NCI-H146 treated with DMSO at 0.1 percent for 48 hours (cell line): ENCODE measurements around the gene ATG14.

Experiments used
- DNase-seq: peaks from one replicate; lab custom pipeline; 2025; ENCODE audit not compliant: unreplicated experiment; lab: John Stamatoyannopoulos, UW

The ATG14 gene

GRCh38 chr14:55352201-55352600 lies 59.4 kb downstream of the ATG14 start:
- no peak for DNase-seq

GRCh38 chr14:55351111-55351510 lies 60.5 kb downstream of the ATG14 start:
- DNase-seq, result no peak

- no peak for DNase-seq
Observed at GRCh38 chr14:55350461-55350860, 61.2 kb downstream of the ATG14 start.

GRCh38 chr14:55349565-55349964 lies 62.1 kb downstream of the ATG14 start:
- DNase-seq, result no peak

GRCh38 chr14:55348766-55349453 lies 62.7 kb downstream of the ATG14 start:
- DNase-seq, result no peak

GRCh38 chr14:55347748-55348147 lies 63.9 kb downstream of the ATG14 start:
- DNase-seq, result no peak

- no peak for DNase-seq
Observed at GRCh38 chr14:55347040-55347439, 64.6 kb downstream of the ATG14 start.

GRCh38 chr14:55344582-55345163 lies 67.0 kb downstream of the ATG14 start:
- peak; percentile 63 for DNase-seq

GRCh38 chr14:55341781-55342180 lies 69.8 kb downstream of the ATG14 start:
- no peak for DNase-seq

GRCh38 chr14:55340482-55340881 lies 71.1 kb downstream of the ATG14 start:
- DNase-seq, result no peak

GRCh38 chr14:55339770-55340169 lies 71.9 kb downstream of the ATG14 start:
- DNase-seq, result no peak

- no peak for DNase-seq
Observed at GRCh38 chr14:55336691-55337090, 74.9 kb downstream of the ATG14 start.

- no peak for DNase-seq
Observed at GRCh38 chr14:55336162-55336561, 75.5 kb downstream of the ATG14 start.

GRCh38 chr14:55333711-55334485 lies 77.7 kb downstream of the ATG14 start:
- peak; percentile 14 for DNase-seq

- DNase-seq, result no peak
Observed at GRCh38 chr14:55332654-55333570, 78.7 kb downstream of the ATG14 start.

- DNase-seq, result no peak
Observed at GRCh38 chr14:55329999-55330710, 81.5 kb downstream of the ATG14 start.

- DNase-seq, result no peak
Observed at GRCh38 chr14:55328317-55328716, 83.3 kb downstream of the ATG14 start.

GRCh38 chr14:55327179-55327578 lies 84.5 kb downstream of the ATG14 start:
- no peak for DNase-seq

- no peak for DNase-seq
Observed at GRCh38 chr14:55324812-55325211, 86.8 kb downstream of the ATG14 start.

- no peak for DNase-seq
Observed at GRCh38 chr14:55323910-55324309, 87.7 kb downstream of the ATG14 start.
